GM23338 (cell line): ENCODE data around the gene UBAP2. TPM values are rescaled to one million over a fixed set of nuclear protein-coding genes. Genes with fewer than 3 reads are reported as not detected.

Experiments used
- CREB1 ChIP-seq: fragments of 250-450 bp; sonication (Bioruptor Pico); IDR thresholded peaks from 2 replicates; pipeline ENCODE4 v1.5.0; 2020; ENCODE audit warnings: low read depth, mild to moderate bottlenecking, moderate library complexity
- NANOG ChIP-seq: IDR thresholded peaks from 2 replicates; pipeline ENCODE4 v1.6.1; 2016; ENCODE audit warnings: antibody characterized with exemption, borderline replicate concordance
- POLR2AphosphoS5 ChIP-seq: IDR thresholded peaks from 2 replicates; pipeline ENCODE4 v1.6.1; 2016; ENCODE audit warnings: antibody characterized with exemption, low read depth
- ZNF462 ChIP-seq: fragments of 250-450 bp; sonication (Bioruptor Pico); IDR thresholded peaks from 2 replicates; pipeline ENCODE4 v1.5.0; 2020; ENCODE audit warnings: mild to moderate bottlenecking, moderate library complexity
- polyA plus RNA-seq: library from polyadenylated mRNA; unstranded; fragments of >200 nt; fragmentation: Nextera tagmentation; extraction: Ambion mirVana; gene quantifications from 2 replicates; pipeline ENCODE4 v1.2.1, GENCODE V29; 2016
- total RNA-seq: library from RNA; depleted of rRNA; stranded (reverse); fragments of >200 nt; shearing (Covaris generic); gene quantifications from 2 replicates; pipeline ENCODE4 v1.2.3, GENCODE V29; 2014
- TF ChIP-seq, protein P1 (sequence below): IDR thresholded peaks from one replicate; pipeline ENCODE4 v1.6.1; 2018; ENCODE audit warnings: antibody characterized with exemption; ENCODE audit not compliant: unreplicated experiment

Gene UBAP2
- total and polyA plus RNA-seq, 2 experiments from 2014 or later: 47.4 to 56.4 TPM

- no peak for TF ChIP-seq ZNF462
- TF ChIP-seq CREB1 (CRISPR knock-in tag): no peak
- no peak for TF ChIP-seq NANOG
- TF ChIP-seq, protein P1, sequence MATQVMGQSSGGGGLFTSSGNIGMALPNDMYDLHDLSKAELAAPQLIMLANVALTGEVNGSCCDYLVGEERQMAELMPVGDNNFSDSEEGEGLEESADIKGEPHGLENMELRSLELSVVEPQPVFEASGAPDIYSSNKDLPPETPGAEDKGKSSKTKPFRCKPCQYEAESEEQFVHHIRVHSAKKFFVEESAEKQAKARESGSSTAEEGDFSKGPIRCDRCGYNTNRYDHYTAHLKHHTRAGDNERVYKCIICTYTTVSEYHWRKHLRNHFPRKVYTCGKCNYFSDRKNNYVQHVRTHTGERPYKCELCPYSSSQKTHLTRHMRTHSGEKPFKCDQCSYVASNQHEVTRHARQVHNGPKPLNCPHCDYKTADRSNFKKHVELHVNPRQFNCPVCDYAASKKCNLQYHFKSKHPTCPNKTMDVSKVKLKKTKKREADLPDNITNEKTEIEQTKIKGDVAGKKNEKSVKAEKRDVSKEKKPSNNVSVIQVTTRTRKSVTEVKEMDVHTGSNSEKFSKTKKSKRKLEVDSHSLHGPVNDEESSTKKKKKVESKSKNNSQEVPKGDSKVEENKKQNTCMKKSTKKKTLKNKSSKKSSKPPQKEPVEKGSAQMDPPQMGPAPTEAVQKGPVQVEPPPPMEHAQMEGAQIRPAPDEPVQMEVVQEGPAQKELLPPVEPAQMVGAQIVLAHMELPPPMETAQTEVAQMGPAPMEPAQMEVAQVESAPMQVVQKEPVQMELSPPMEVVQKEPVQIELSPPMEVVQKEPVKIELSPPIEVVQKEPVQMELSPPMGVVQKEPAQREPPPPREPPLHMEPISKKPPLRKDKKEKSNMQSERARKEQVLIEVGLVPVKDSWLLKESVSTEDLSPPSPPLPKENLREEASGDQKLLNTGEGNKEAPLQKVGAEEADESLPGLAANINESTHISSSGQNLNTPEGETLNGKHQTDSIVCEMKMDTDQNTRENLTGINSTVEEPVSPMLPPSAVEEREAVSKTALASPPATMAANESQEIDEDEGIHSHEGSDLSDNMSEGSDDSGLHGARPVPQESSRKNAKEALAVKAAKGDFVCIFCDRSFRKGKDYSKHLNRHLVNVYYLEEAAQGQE: no peak
- no peak for TF ChIP-seq POLR2AphosphoS5
Observed at GRCh38 chr9:33926746-33927485, 121.8 kb downstream of the UBAP2 start (continued).
